Right kidney (tissue), 1 donor: ENCODE results near the gene NFATC2.
A peak's percentile ranks its signal among the peaks of the same experiment; 100 is the strongest.
"Not testable (repeated sequence)": the region's sequence is repeated elsewhere in the genome, so short reads cannot be mapped to it uniquely, and the experiment has no call there.

Experiments
- DNase-seq: peaks from one replicate; pipeline ENCODE4 v3.0.0-alpha.2; 2016

Gene NFATC2

GRCh38 chr20:51567622-51568021 is 25.1 kb upstream of the NFATC2 start:
- no peak for DNase-seq

GRCh38 chr20:51566594-51566993 is 24.1 kb upstream of the NFATC2 start:
- DNase-seq: no peak

GRCh38 chr20:51565298-51566144 is 23.0 kb upstream of the NFATC2 start:
- DNase-seq: no peak

- DNase-seq: peak; percentile 39
These were observed 21.2 kb upstream of the NFATC2 start for GRCh38 chr20:51563486-51564332.

- DNase-seq: no peak
These were observed 20.6 kb upstream of the NFATC2 start for GRCh38 chr20:51563174-51563485.

- peak; percentile 92 for DNase-seq
These were observed 20.0 kb upstream of the NFATC2 start for GRCh38 chr20:51562332-51563173.

GRCh38 chr20:51562027-51562331 is 19.5 kb upstream of the NFATC2 start:
- DNase-seq: no peak

GRCh38 chr20:51560550-51561307 is 18.2 kb upstream of the NFATC2 start:
- DNase-seq: peak; percentile 17

GRCh38 chr20:51560042-51560441 is 17.5 kb upstream of the NFATC2 start:
- DNase-seq: no peak

- DNase-seq: no peak
These were observed 12.1 kb upstream of the NFATC2 start for GRCh38 chr20:51554538-51555165.

GRCh38 chr20:51553897-51554486 is 11.5 kb upstream of the NFATC2 start:
- DNase-seq: no peak

- no peak for DNase-seq
These were observed 8.7 kb upstream of the NFATC2 start for GRCh38 chr20:51551186-51551585.

GRCh38 chr20:51549474-51549873 is 7.0 kb upstream of the NFATC2 start:
- no peak for DNase-seq

GRCh38 chr20:51547951-51548350 is 5.4 kb upstream of the NFATC2 start:
- no peak for DNase-seq

GRCh38 chr20:51545515-51545914 is 3.0 kb upstream of the NFATC2 start:
- DNase-seq: no peak

- DNase-seq: no peak
These were observed 886 bp upstream of the NFATC2 start for GRCh38 chr20:51543422-51543788.

- peak; percentile 23 for DNase-seq
These were observed 417 bp downstream of the NFATC2 start for GRCh38 chr20:51542033-51542570.

- peak; percentile 39 for DNase-seq
These were observed 1.1 kb downstream of the NFATC2 start for GRCh38 chr20:51541189-51542032.

- no peak for DNase-seq
These were observed 1.9 kb downstream of the NFATC2 start for GRCh38 chr20:51540580-51540979.

GRCh38 chr20:51540074-51540473 is 2.4 kb downstream of the NFATC2 start:
- DNase-seq: not testable (repeated sequence)
